ENCODE data around the gene SHANK1. TPM values are rescaled to one million over a fixed set of nuclear protein-coding genes. Genes with fewer than 3 reads are reported as not detected.

The SHANK1 gene
- total and polyA plus RNA-seq, 2 of the 13 experiments (the other 11 are each of a cell fraction or from before 2014, with no cell fraction given) = not detected

GRCh38 chr19:50633359-50633758 is 86.2 kb downstream of the SHANK1 start:
- no TSS peak for BruUV-seq (replicated peaks)
- POLR2A ChIA-PET = no interaction called here
- no peaks in the 10 kb centered on the region; the same call in 1 of the 2 replicates for H3K4me1 ChIP-seq (ENCODE audit: insufficient read depth, low read length)
- no peaks in the 10 kb centered on the region for H3K79me2 ChIP-seq (ENCODE audit: insufficient read depth, low read length)
- no peak overlapping the region for H2AFZ ChIP-seq (ENCODE audit: low read length)
- peaks cover 17% of the 10 kb centered on the region for H3K9me3 ChIP-seq (ENCODE audit: low read length)
- TF ChIP-seq, protein P1, sequence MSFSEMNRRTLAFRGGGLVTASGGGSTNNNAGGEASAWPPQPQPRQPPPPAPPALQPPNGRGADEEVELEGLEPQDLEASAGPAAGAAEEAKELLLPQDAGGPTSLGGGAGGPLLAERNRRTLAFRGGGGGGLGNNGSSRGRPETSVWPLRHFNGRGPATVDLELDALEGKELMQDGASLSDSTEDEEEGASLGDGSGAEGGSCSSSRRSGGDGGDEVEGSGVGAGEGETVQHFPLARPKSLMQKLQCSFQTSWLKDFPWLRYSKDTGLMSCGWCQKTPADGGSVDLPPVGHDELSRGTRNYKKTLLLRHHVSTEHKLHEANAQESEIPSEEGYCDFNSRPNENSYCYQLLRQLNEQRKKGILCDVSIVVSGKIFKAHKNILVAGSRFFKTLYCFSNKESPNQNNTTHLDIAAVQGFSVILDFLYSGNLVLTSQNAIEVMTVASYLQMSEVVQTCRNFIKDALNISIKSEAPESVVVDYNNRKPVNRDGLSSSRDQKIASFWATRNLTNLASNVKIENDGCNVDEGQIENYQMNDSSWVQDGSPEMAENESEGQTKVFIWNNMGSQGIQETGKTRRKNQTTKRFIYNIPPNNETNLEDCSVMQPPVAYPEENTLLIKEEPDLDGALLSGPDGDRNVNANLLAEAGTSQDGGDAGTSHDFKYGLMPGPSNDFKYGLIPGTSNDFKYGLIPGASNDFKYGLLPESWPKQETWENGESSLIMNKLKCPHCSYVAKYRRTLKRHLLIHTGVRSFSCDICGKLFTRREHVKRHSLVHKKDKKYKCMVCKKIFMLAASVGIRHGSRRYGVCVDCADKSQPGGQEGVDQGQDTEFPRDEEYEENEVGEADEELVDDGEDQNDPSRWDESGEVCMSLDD (CRISPR knock-in tag; IDR thresholded peaks at IDR 0.05; ENCODE audit: borderline replicate concordance) = no peak
- TF ChIP-seq ZNF737 (CRISPR knock-in tag; IDR thresholded peaks at IDR 0.05; ENCODE audit: borderline replicate concordance) (no peak), NFIB (CRISPR knock-in tag; IDR thresholded peaks at IDR 0.05; ENCODE audit: borderline replicate concordance) (no peak), YEATS2 (CRISPR knock-in tag; IDR thresholded peaks at IDR 0.05; ENCODE audit: borderline replicate concordance) (no peak)
- TF ChIP-seq, protein P2, sequence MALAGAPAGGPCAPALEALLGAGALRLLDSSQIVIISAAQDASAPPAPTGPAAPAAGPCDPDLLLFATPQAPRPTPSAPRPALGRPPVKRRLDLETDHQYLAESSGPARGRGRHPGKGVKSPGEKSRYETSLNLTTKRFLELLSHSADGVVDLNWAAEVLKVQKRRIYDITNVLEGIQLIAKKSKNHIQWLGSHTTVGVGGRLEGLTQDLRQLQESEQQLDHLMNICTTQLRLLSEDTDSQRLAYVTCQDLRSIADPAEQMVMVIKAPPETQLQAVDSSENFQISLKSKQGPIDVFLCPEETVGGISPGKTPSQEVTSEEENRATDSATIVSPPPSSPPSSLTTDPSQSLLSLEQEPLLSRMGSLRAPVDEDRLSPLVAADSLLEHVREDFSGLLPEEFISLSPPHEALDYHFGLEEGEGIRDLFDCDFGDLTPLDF (CRISPR knock-in tag; IDR thresholded peaks at IDR 0.05) = no peak
- TF ChIP-seq, protein P3, sequence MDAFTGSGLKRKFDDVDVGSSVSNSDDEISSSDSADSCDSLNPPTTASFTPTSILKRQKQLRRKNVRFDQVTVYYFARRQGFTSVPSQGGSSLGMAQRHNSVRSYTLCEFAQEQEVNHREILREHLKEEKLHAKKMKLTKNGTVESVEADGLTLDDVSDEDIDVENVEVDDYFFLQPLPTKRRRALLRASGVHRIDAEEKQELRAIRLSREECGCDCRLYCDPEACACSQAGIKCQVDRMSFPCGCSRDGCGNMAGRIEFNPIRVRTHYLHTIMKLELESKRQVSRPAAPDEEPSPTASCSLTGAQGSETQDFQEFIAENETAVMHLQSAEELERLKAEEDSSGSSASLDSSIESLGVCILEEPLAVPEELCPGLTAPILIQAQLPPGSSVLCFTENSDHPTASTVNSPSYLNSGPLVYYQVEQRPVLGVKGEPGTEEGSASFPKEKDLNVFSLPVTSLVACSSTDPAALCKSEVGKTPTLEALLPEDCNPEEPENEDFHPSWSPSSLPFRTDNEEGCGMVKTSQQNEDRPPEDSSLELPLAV (CRISPR knock-in tag; conservative IDR thresholded peaks at IDR 0.05; ENCODE audit: low read depth) = no peak
- no peaks in the 10 kb centered on the region for H3K36me3 ChIP-seq (replicated peaks in 1 of 2; ENCODE audit: control insufficient read depth in 1 of 2, insufficient read depth in 2 of 2, low read length in 2 of 2)
- no peak overlapping the region for H3K27ac ChIP-seq (ENCODE audit: extremely low read length, insufficient read depth, low read length)
- intact Hi-C loops (cut with micrococcal nuclease; ENCODE audit: unreplicated experiment) (no loop called here), in situ Hi-C loops (cut with HindIII; ENCODE audit: extremely low pct_ligation_motif_present, low pct_unique_long_range_greater_than_20kb) (no loop called here)
- peaks cover 0 to 17% of the 10 kb centered on the region in 2 experiments; a peak in 3 of 5 replicates for H3K27me3 ChIP-seq (ENCODE audit: control insufficient read depth in 1 of 2, insufficient read depth in 2 of 2, low read length in 2 of 2)
- CTCF ChIA-PET (ENCODE audit: low intra/inter-chr PET ratio, low total read pairs) = no interaction called here
- no peak overlapping the region for H3K9ac ChIP-seq (ENCODE audit: insufficient read depth, low read depth, low read length)
- WGBS (ENCODE audit: low lambda C conversion rate) = 7% methylated on average over 2 of the region's 2 CpGs
- ATAC-seq = no peak
- no peaks in the 10 kb centered on the region for H4K20me1 ChIP-seq (ENCODE audit: insufficient read depth, low read length)
- DNase-seq (ENCODE audit: low spot score) = no peak
- no peak overlapping the region for H3K4me2 ChIP-seq (ENCODE audit: low read depth, low read length)
- H3K4me3 ChIP-seq (replicated peaks in 1 of 3; ENCODE audit: insufficient read depth in 1 of 3, low read depth in 2 of 3, low read length in 3 of 3) = no peak overlapping the region
- no peak for FAIRE-seq

Measured in HepG2 (cell line).